GM12873 (cell line): ENCODE data around the gene CARD9.

Experiments used
- TF ChIP-seq, protein P1 (sequence below): IDR thresholded peaks from 2 replicates; pipeline ENCODE4 v1.5.1; 2012; ENCODE audit warnings: low read depth, mild to moderate bottlenecking, moderate library complexity, low read length, control low read depth; ENCODE audit not compliant: insufficient read depth; ENCODE audit errors: missing control alignments

Gene CARD9

DNA sequence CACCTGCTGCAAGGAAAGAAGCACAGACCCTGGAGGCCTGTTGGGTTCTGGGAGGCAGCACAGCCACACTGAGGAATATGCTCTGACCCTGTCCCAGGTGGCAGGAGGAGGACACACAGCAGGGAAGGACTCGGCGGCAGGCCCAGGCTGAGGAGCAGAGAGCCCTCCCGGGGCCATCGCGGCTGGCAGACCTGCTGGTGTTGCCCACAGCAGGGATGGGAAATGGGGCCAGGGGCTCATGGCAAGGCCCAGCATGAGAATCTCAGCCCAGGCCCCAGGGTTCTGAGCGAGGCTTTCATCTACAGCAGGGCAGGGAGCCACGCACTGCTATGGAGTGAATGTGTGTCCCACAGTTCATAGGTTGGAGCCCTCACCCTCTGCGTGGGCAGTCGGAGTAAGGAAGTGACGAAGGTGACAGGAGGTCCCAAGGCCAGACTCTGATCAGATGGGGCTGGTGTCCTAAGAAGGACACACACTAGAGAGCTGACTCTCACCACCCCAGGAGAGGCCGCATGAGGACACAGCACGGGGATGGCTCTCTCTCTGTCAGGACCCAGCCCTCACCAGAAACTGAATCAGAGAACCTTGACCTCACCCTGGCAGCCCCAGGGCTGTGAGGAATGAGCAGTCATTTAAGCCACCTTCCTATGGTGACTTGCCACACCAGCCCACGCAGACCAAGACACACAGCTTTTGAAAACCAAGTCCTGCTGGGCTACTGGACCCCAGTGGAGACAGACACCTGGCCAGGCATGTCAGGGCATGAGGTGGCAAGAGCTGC, 56.4 kb downstream of the CARD9 start:
- TF ChIP-seq, protein P1, sequence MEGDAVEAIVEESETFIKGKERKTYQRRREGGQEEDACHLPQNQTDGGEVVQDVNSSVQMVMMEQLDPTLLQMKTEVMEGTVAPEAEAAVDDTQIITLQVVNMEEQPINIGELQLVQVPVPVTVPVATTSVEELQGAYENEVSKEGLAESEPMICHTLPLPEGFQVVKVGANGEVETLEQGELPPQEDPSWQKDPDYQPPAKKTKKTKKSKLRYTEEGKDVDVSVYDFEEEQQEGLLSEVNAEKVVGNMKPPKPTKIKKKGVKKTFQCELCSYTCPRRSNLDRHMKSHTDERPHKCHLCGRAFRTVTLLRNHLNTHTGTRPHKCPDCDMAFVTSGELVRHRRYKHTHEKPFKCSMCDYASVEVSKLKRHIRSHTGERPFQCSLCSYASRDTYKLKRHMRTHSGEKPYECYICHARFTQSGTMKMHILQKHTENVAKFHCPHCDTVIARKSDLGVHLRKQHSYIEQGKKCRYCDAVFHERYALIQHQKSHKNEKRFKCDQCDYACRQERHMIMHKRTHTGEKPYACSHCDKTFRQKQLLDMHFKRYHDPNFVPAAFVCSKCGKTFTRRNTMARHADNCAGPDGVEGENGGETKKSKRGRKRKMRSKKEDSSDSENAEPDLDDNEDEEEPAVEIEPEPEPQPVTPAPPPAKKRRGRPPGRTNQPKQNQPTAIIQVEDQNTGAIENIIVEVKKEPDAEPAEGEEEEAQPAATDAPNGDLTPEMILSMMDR = no peak

DNA sequence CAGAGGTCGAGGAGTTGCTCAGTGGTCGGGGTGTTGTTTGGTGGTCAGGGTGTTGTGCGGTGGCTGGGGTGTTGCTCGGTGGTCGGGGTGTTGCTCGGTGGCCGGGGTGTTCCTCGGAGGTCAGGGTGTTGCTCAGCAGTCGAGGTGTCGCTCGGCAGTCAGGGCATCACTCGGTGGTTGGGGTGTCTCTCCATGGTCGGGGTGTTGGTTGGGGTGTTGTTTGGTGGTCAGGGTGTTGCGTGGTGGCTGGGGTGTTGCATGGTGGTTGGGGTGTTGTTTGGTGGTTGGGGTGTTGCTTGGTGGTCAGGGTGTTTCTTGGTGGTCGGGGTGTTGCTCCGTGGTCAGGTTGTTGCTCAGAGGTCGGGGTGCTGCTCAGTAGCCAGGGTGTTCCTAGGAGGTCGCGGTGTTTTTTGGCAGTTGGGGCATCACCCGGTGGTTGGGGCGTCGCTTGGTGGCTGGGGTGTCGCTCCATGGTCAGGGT, 57.2 kb downstream of the CARD9 start:
- TF ChIP-seq, protein P1 = no peak

DNA sequence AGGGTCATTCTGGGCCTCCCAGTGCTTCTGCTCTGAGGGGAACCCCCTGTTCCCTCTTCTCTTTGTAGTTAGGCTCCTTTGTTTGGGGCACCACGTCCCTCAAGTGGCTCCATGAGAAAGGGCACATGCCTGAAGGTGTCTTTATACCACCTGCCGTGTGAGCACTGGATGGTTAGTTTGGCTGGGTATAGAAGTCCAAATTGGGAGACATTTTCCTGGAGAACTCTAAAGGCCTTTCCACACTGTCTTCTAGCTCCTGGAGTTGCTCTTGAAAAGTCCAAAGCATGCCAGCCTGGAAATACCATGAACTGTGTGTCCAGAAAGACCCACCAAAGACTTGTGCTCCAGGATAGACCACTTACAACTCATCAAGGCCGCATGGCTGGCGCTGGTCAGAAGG, 58.5 kb downstream of the CARD9 start:
- TF ChIP-seq, protein P1 = no peak

DNA sequence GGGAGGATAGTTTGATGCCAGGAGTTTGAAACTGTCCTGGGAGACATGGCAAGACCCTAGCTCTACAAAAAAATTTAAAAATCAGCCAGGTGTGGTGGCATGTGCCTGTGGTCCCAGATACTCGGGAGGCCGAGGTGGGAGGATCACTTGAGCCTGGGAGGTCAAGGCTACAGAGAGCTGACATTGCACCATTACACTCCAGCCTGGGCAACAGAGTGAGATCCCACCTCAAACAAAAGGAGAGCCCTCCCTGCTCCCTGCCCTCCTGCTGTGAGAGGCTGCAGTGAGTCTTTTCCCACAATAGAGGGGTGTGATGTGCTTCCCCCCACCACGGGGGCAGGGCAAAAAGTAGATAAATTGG, 59.4 kb downstream of the CARD9 start:
- TF ChIP-seq, protein P1 = no peak
